Parathyroid adenoma (tissue), 2 donors: ENCODE measurements around the gene ST14.

Experiments used
- H2AFZ ChIP-seq: fragments of 300-600 bp; sonication (generic); one replicate; pipeline ENCODE4 v1.7.0; 2017; ENCODE audit warnings: antibody characterized with exemption, mild to moderate bottlenecking
- H3K27ac ChIP-seq: fragments of 300-600 bp; sonication (generic); one replicate; pipeline ENCODE4 v1.7.0; 2017
- H3K27me3 ChIP-seq: fragments of 300-600 bp; sonication (generic); one replicate; pipeline ENCODE4 v1.7.0; 2017; ENCODE audit warnings: low read length; ENCODE audit not compliant: control insufficient read depth, insufficient read depth
- H3K36me3 ChIP-seq: fragments of 300-600 bp; sonication (generic); one replicate; pipeline ENCODE4 v1.7.0; 2017; ENCODE audit warnings: low read length; ENCODE audit not compliant: control insufficient read depth, insufficient read depth
- H3K4me1 ChIP-seq: fragments of 300-600 bp; sonication (generic); one replicate; pipeline ENCODE4 v1.7.0; 2017; ENCODE audit warnings: control low read depth
- H3K4me2 ChIP-seq: fragments of 300-600 bp; sonication (generic); one replicate; pipeline ENCODE4 v1.7.0; 2017; ENCODE audit warnings: low read length
- H3K4me3 ChIP-seq: fragments of 300-600 bp; sonication (generic); one replicate; pipeline ENCODE4 v1.7.0; 2017; ENCODE audit warnings: low read depth, low read length
- H3K79me2 ChIP-seq: fragments of 300-600 bp; sonication (generic); one replicate; pipeline ENCODE4 v1.7.0; 2017; ENCODE audit warnings: control low read depth
- H3K9ac ChIP-seq: fragments of 300-600 bp; sonication (generic); one replicate; pipeline ENCODE4 v1.7.0; 2017; ENCODE audit warnings: mild to moderate bottlenecking
- H3K9me3 ChIP-seq: fragments of 300-600 bp; sonication (generic); one replicate; pipeline ENCODE4 v1.7.0; 2017; ENCODE audit warnings: low read length; ENCODE audit not compliant: control insufficient read depth
- CTCF ChIP-seq: fragments of 300-600 bp; sonication (generic); IDR thresholded peaks from one replicate; pipeline ENCODE4 v1.7.0; 2017; ENCODE audit warnings: antibody characterized with exemption, mild to moderate bottlenecking
- donor health status: primary hyperparathyroidism.

The ST14 gene

GRCh38 chr11:130159657-130160497 is at the start of gene ST14:
ST14 (plus strand) TSS chr11:130159782; CDS start chr11:130159980, 198 bp downstream.
- H3K4me2 ChIP-seq: peak within 1 kb of the TSS; percentile 82
- no peaks in the 10 kb centered on the region for H3K27me3 ChIP-seq
- H3K4me3 ChIP-seq: peak within 1 kb of the TSS; percentile 66
- no peak for TF ChIP-seq CTCF
- peak within 1 kb of the TSS; percentile 74 for H2AFZ ChIP-seq
- H3K4me1 ChIP-seq: peaks cover 9% of the 10 kb centered on the region
- no peaks in the 10 kb centered on the region for H3K36me3 ChIP-seq
- no peaks in the 10 kb centered on the region for H3K9me3 ChIP-seq
- peaks cover 15% of the 10 kb centered on the region for H3K79me2 ChIP-seq
- H3K27ac ChIP-seq: peak within 1 kb of the TSS; percentile 57
- H3K9ac ChIP-seq: no peak within 1 kb of the TSS

- Histone ChIP-seq H3K4me1 (no peaks in the 10 kb centered on the region), H3K27me3 (no peaks in the 10 kb centered on the region)
- no peak for TF ChIP-seq CTCF
Observed at GRCh38 chr11:130110339-130111108, 49.1 kb upstream of the ST14 start.

GRCh38 chr11:130112071-130112830 is 47.3 kb upstream of the ST14 start:
- no peak overlapping the region for H3K4me3 ChIP-seq

More at GRCh38 chr11:130110339-130111108, 49.1 kb upstream of the ST14 start:
- Histone ChIP-seq H3K9me3 (no peaks in the 10 kb centered on the region), H3K36me3 (no peaks in the 10 kb centered on the region), H3K4me2 (no peak overlapping the region), H3K4me3 (no peak overlapping the region), H3K79me2 (no peaks in the 10 kb centered on the region), H3K27ac (no peak overlapping the region), H2AFZ (no peak overlapping the region), H3K9ac (no peak overlapping the region)

GRCh38 chr11:130114281-130114680 is 45.3 kb upstream of the ST14 start:
- Histone ChIP-seq H3K27me3 (no peaks in the 10 kb centered on the region), H3K36me3 (no peaks in the 10 kb centered on the region), H3K4me3 (no peak overlapping the region), H3K4me2 (no peak overlapping the region), H2AFZ (no peak overlapping the region), H3K9me3 (no peaks in the 10 kb centered on the region), H3K4me1 (no peaks in the 10 kb centered on the region), H3K9ac (no peak overlapping the region), H3K79me2 (no peaks in the 10 kb centered on the region), H3K27ac (no peak overlapping the region)
- no peak for TF ChIP-seq CTCF

More at GRCh38 chr11:130112071-130112830, 47.3 kb upstream of the ST14 start:
- H3K36me3 ChIP-seq: no peaks in the 10 kb centered on the region
- no peak overlapping the region for H3K27ac ChIP-seq
- no peaks in the 10 kb centered on the region for H3K27me3 ChIP-seq
- H2AFZ ChIP-seq: no peak overlapping the region
- H3K4me2 ChIP-seq: no peak overlapping the region
- H3K4me1 ChIP-seq: no peaks in the 10 kb centered on the region
- no peaks in the 10 kb centered on the region for H3K79me2 ChIP-seq
- no peak for TF ChIP-seq CTCF
- no peaks in the 10 kb centered on the region for H3K9me3 ChIP-seq
- H3K9ac ChIP-seq: no peak overlapping the region
